Tibial artery (tissue), 4 donors: ENCODE results near the gene GATD1.

ENCODE experiments used
- DNase-seq, 2 donors: peaks; one replicate each; pipeline ENCODE4 v3.0.0-alpha.2; 2019
- H3K27ac ChIP-seq, 2 donors: fragments of 200-600 bp; sonication (generic) in 1 of 2; 1 replicate in 1 of 2; 2 replicates in 1 of 2; pipeline ENCODE4 v1.5.1; 2018 to 2019; ENCODE audit warnings: mild to moderate bottlenecking in 1 of 2
- H3K27me3 ChIP-seq, 2 donors: fragments of 200-600 bp; sonication (generic) in 1 of 2; one replicate each; pipeline versions ENCODE4 v1.5.1 to v1.6.0; 2016 to 2019
- H3K36me3 ChIP-seq, 3 donors: fragments of 200-600 bp; sonication (generic) in 2 of 3; one replicate each; pipeline ENCODE4 v1.5.1; 2016 to 2019; ENCODE audit warnings: mild to moderate bottlenecking in 2 of 3
- H3K4me1 ChIP-seq, 4 donors: fragments of 200-600 bp; sonication (generic) in 2 of 4; 1 replicate in 3 of 4; 2 replicates in 1 of 4; pipeline ENCODE4 v1.5.1; 2016 to 2019
- H3K4me3 ChIP-seq, 2 donors: fragments of 200-600 bp; sonication (generic) in 1 of 2; 1 replicate in 1 of 2; 2 replicates in 1 of 2; pipeline ENCODE4 v1.5.1; 2018 to 2019; ENCODE audit warnings: mild to moderate bottlenecking in 2 of 2
- H3K9me3 ChIP-seq, 3 donors: fragments of 200-600 bp; sonication (generic) in 1 of 3; one replicate each; pipeline ENCODE4 v1.5.1; 2016 to 2019
- CTCF ChIP-seq, 2 experiments: fragments of 200-600 bp in 1 of 2; fragments of 450-650 bp in 1 of 2; IDR thresholded peaks; one replicate each; pipeline ENCODE4 v1.5.1; 2017 to 2019; ENCODE audit warnings: antibody characterized with exemption in 2 of 2, mild to moderate bottlenecking in 1 of 2, moderate library complexity in 1 of 2
- intact Hi-C: fragments of 100-400 bp; cut with DNase I; formaldehyde crosslinking; loops from one replicate; pipeline ENCODE4 v1.15.0; 2023; ENCODE audit warnings: low total_unique reads

Gene GATD1

GRCh38 chr11:720017-720641, 57.2 kb downstream of the GATD1 start:
- Histone ChIP-seq H3K27me3 (peaks cover 0 to 59% of the 10 kb centered on the region in 2 donors), H3K27ac (no peak overlapping the region), H3K9me3 (no peaks in the 10 kb centered on the region), H3K4me1 (peaks cover 0 to 21% (median 19%) of the 10 kb centered on the region in 4 donors), H3K36me3 (peaks cover 0 to 44% (median 0%) of the 10 kb centered on the region in 3 donors), H3K4me3 (peak overlapping the region in 1 of 2 donors; percentile 12)
- no peak for DNase-seq
- intact Hi-C loops, result loop anchor here (5.0 kb wide), 1 partner anchor 58 kb away; no protein-coding TSS in a partner anchor
- no peak for TF ChIP-seq CTCF (IDR thresholded peaks at IDR 0.05)

- no peaks in the 10 kb centered on the region for H3K9me3 ChIP-seq
- intact Hi-C loops, result loop anchor here (5.0 kb wide), 1 partner anchor 57 kb away; no protein-coding TSS in a partner anchor
- DNase-seq, result no peak
- H3K4me1 ChIP-seq, result peaks cover 0 to 21% (median 19%) of the 10 kb centered on the region in 4 donors
- H3K4me3 ChIP-seq, result no peak overlapping the region
- peaks cover 0 to 51% of the 10 kb centered on the region in 2 donors for H3K27me3 ChIP-seq
- H3K36me3 ChIP-seq, result peaks cover 0 to 37% (median 0%) of the 10 kb centered on the region in 3 donors
- TF ChIP-seq CTCF (IDR thresholded peaks at IDR 0.05), result no peak
- H3K27ac ChIP-seq, result no peak overlapping the region
Observed at GRCh38 chr11:719214-720016, 57.9 kb downstream of the GATD1 start.
